GM19463 (cell line): Measurements from ENCODE around the gene DNM2.
"Not testable (repeated sequence)": the region's sequence is repeated elsewhere in the genome, so short reads cannot be mapped to it uniquely, and the experiment has no call there.

ENCODE experiments used
- ATAC-seq: cut with Tn5 transposase; IDR thresholded peaks from one replicate; pipeline ENCODE4 v1.9.1; 2021; ENCODE audit warnings: mild to moderate bottlenecking, moderate library complexity; ENCODE audit not compliant: unreplicated experiment

DNM2 gene

DNA sequence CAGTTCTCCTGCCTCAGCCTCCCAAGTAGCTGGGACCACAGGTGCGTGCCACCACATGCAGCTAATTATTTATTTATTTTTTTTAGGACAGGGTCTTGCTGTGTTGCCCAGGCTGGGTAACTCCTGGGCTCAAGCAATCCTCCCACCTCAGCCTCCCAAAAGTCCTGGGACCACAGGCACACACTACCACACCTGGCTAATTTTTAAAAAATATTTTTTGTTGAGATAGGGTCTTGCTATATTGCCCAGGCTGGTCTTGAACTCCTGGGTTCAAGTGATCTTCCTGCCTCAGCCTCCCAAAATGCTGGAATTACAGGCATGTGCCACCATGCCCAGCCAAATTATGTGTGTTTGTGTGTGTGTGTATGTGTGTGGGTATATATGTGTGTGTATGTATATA is 139.0 kb downstream of the DNM2 start:
- not testable (repeated sequence) for ATAC-seq

DNA sequence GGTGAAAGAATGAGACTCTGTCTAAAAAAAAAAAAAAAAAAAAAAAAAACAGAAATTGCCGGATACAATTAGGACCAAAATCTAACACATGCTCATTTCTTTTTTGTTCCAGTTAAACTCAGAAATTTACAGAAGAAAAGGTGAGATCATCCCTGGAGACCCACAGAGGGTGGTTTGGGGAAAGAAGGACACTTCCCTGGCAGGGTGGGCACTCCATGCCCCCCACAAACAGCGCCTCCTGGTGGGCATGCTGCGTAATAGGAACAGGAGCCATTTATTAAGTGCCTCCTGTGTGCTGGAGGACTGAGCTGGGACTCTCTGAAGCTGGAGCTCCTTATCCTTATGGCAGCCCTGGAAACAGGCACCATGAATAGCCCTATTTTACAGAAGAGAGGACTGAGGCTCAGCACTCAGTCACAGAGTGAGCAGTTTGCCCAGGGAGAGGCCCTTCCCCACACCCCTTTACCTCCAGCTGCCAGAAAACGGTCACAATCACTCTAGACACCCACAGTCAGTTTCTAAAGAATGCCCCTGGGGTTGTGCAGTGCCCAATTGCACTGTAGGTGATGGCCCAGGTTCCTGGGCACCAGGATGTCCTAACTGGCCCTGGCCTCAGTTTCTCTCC is 140.4 kb downstream of the DNM2 start:
- no peak for ATAC-seq

DNA sequence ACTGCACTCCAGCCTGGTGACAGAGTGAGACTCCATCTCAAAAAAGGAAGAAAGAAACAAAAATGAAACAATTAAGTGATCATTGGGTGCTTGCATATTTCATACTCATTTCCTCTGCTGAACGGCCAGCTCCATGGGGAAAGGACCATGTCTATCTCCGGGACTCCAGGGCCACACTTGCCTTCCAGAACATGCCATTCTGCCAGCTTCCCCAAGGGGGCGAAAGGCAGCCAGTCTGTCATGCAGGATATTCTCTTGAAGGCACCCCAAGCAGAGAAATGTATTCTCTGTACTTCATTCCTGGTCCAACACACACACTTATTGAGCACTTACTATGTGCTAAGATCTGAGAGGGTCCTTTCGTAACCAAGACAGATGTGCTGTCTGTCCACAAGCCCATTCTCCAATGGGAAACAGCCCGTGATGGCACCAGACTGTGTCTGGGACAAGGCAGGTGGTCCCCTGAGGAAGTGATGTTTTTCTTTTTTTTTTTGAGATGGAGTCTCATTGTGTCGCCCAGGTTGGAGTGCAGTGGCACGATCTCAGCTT is 143.3 kb downstream of the DNM2 start:
- ATAC-seq = no peak

DNA sequence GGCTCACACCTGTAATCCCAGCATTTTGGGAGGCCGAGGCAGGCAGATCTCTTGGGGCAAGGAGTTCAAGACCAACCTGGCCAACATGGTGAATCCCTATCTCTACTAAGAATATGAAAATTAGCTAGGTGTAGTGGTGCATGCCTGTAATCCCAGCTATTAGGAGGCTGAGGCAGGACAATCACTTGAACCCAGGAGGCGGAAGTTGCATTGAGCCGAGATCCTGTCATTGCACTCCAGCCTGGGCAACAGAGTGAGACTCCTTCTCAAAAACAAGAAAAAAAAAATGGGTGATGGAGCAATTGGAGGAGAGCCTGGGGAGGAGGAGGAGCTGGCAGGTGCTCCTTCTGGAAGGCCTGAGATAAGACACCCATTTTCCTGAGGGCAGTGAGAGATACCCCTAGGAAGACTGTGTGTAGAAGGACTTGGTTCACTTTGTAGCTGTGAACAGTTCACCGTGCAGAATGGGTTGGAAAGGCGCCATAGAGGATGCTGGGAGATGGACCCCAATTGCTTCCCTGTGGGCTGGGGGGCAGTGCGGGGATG is 144.8 kb downstream of the DNM2 start:
- no peak for ATAC-seq

DNA sequence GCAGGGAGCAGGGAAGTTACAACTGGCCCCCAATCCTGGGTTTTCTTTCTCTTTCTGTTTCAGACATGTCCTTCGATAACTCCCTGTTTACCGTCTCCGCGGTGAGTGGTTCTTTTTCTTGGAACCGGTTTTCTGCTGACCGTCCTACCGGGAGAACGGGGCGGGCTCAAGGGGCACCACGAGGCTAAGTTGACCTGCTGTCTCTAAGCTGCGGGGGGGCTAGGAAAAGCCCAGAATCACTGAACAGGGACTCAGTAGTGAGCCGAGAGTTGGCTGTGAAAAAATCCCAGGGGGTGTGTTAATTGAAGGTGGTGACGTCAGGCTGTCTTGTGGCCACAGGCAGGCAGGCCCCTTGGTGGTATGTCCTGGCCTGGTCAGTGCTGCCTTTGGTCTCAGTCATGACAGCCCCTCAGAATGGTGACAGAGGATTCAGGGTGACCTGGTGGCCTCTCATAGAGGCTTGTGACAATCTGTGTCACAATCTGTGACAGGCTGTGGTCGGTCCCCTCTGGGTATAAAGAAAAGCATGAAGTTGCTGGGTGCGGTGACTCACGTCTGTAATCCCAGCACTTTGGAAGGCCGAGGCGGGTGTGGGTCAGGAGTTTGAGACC is 145.3 kb downstream of the DNM2 start:
- no peak for ATAC-seq

DNA sequence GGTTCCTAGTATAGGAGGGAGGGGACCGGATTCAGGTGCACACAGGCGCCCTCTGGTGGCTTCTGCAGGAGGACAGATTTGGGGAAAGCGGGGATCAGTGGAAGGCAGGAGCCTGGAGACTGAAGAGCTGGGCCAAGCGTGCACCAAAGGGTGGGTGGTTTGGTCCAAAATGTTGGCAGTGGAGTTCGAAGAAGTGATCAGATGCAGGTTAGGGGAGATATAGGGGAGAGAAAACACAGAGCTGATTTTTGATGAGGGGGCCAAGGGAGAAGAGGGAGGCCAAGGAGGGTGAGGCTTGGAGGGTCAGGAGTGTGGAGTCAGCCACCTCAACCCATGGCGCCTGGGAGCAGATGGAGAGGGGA is 146.6 kb downstream of the DNM2 start:
- ATAC-seq = no peak

DNA sequence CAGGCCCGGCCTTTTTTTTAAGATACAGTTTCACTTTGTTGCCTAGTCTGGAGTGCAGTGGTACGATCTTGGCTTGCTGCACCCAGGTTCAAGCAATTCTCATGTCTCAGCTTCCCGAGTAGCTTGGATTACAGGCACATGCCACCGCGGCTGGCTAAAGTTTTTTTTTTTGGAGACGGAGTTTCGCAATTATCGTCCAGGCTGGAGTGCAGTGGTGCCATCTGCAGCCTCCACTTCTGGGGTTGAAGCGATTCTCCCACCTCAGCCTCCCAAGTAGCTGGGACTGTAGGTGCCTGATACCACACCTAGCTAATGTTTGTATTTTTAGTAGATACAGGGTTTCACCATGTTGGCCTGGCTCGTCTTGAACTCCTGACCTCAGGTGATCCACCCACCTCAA is 148.6 kb downstream of the DNM2 start:
- ATAC-seq = no peak

DNA sequence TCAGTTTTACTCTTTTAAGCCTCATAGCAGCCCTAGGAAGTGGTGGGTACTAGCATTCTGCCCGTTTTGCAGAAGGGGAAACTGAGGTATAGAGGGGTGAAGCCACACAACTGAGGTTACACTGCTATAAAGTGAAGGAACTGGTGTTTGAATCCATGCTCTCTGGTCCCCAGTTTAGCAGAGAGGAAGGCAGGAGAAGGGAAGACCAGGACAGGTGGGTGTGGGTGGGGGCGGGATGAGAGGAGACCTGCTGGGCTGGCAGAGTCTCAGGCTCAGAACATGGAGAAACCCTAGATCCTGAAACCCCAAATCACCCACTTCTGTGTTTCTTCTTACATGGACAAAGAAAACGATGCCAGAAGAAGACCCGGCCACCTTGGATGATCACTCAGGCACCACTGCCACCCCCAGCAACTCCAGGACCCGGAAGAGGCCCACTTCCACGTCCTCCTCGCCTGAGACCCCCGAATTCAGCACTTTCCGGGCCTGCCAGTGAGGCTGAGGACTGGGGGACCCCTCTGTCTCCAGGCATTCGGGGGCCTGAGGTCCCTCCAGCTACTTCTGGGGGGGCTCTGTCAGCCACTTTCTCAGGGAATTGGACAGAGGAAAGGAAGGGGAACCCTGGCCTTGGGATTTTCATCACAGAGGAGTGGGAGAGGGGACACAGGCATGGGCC is 151.1 kb downstream of the DNM2 start:
- no peak for ATAC-seq

DNA sequence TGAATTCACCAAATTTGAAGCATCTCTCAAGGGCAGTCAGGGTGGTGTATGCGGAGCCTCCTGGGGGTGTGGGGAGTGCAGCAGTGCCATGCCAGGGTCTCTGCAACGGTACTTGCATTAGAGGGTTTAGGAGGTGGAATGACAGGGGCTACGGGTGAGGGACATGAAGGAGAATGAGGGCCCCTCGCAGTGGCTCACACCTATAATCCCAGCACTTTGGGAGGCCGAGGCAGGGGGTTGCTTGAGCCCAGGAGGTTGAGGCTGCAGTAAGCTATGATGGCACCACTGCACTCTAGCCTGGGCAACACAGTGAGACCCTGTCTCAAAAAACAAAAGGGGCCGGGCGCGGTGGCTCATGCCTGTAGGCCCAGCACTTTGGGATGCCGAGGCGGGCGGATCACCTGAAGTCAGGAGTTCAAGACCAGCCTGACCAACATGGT is 152.0 kb downstream of the DNM2 start:
- not testable (repeated sequence) for ATAC-seq

DNA sequence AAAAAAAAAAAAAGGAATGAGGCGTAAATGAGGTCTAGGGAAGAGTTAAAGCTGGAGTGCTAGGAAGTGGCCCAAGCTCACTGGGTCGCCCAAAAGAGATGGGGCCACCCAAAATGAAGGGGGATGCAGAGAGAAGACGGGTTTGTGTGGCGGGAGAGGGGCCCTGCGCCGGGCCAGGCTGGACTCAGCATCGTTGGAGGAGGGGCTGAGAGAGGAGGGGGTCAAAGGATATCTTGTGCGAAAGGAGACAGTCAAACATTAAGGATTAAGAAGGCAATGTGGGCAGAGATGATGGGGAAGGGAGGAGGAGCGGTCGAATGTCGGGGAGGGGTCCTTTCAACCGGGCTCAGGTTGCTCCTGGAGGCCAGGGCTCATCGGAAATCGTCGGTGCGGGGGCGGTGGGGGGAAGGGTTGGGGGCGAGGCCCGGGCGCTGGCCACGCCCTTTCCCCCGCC is 152.6 kb downstream of the DNM2 start:
- ATAC-seq = no peak

DNA sequence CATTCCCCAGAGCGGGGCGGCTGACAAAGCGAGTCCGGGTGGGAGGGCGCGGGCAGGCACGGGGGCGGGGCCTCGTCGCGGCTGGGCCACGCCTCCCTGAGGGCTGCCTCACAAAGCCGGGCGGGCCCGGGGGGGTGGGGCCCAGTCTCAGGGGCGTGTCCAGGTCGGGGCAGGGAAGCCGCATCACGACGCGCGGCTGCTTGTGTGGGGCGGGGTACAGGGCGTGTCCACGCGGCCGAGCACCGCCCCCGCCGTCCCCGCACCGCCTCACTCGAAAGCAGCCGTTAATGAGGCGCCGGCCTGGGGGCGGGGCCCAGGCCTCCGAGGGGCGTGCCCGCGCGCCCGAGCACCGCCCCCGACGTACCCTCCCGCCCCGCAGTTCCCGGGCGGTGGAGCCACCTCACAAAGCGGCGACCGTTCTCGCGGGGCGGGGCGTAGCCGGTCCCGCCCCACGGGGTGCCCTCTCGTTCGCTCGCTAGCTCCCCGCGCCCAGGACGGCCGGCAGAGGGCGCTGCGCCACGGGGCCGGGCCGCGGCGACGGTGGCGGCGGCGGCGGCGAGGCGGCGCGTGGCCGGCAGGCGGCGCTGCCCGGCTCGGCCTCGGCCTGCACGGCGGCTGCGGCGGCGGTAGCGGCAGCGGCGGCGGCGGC is 153.2 kb downstream of the DNM2 start, which contains the start of gene CARM1:
CARM1 (plus strand) TSS at position 599 of the 649 bp plus-strand sequence. CDS start 150 bp downstream, outside the sequence.
- peak; percentile 78 for ATAC-seq

DNA sequence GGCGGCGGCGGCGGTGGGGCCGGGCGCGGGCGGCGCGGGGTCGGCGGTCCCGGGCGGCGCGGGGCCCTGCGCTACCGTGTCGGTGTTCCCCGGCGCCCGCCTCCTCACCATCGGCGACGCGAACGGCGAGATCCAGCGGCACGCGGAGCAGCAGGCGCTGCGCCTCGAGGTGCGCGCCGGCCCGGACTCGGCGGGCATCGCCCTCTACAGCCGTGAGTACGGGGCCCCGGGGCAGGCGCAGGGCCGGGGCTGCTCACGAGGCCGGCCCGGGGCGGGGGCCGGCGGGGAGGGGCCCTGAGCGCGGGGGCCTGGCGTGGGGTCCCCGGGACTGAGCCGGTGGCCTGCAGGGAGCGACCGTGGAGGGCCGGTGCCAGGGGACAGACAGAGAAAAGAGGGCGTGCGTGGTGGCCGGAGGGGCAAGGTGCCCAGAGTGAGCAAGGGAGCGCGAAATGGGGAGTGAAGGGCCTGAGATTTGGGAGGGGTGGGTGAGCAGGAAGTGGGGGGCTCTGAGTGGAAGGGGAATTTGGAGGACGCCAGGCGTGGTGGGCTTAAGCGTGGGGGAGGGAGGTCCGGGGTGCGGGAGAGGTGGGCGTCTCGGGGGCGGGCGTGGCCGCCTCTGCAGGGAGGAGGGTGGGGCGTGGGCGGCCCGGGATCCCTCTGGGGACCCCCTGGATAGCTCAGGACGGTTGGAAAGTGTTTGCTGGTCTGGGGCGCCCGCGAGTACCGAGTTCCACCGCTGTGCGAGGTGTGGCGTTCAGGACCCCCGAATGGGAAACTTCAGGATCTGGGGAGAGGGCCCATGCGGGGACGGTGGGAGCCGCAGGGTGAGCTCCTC is 154.0 kb downstream of the DNM2 start:
- ATAC-seq = no peak

DNA sequence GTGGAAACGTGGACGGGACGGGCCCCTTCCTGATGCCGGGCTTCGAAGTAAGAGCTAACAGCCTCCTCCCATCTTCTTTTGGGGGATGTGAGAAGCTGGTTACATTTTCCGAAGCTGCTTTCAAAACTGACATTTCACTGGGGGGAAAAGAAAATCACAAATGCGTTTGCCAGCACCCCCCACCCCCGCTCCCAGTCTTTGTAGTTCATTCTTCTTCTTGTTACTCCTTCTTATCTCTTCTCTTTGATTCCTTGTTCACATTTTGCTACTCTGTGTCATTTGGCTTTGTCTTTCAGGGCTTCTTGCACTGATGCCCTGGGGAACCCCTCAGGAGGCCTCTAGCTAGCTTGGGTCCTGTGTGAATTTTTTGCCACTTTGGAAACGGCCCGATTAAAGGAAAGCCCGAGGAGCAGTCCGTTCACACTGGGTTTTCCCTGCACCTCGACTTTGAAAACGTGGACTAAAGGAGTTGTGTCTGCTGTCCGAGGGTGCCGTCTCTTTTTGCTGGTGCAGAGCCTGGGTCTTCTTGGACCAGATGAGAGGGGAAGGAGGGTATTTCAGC is 154.7 kb downstream of the DNM2 start:
- no peak for ATAC-seq

DNA sequence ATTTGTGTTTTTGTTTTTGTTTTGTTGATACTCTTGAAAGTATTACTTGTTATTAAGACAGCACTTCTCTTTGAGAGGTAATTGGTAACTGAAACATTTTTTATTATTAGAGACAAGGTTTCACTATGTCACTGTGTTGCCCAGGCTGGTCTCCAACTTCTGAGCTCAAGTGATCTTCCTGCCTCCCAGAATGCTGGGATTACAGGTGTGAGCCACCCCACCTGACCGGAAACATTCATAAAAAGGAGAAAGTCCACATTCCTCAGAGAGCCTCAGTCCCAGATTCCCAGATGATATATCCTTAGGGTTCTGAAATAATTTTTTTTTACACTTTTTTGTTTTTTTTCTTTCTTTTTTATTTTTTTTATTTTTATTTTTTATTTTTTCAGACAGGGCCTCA is 156.1 kb downstream of the DNM2 start:
- ATAC-seq = no peak

DNA sequence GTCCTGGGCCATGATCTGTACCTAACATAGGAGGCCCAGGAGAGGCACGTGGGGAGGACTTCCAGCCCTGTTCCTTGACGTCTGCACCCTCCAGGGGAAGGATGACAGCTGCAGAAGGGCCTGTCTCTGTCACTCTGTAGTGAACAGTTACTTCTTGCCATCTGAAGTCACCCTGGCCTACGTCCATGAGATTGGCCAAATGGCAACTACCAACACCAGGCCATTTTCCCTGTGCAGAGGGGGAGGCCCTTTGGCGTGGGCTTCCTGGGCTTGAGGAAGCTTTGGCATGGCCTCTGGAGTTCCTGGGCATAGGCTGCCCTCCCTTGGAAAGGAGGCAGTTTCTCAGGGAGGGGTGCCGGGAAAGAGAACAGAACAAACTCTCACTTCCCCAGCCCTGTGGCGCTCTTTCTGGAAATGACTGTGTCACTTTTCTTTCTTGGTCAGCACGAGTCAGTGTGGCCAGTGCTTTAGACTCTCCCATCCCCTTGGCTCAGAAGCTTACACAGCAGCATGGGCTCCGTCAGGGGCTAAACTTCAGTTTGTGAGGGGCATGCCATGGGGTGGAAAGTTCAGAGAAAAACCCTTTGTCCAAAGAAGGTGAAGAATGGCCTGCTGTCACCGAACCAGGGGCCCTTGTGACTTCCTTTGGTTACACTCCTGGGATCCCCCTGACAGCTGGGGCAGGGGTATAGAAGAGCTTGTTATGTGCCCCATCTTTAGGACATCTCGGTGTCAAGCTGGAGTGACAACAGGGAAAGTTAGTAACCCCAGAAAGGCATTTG is 158.8 kb downstream of the DNM2 start:
- peak; percentile 65 for ATAC-seq

DNA sequence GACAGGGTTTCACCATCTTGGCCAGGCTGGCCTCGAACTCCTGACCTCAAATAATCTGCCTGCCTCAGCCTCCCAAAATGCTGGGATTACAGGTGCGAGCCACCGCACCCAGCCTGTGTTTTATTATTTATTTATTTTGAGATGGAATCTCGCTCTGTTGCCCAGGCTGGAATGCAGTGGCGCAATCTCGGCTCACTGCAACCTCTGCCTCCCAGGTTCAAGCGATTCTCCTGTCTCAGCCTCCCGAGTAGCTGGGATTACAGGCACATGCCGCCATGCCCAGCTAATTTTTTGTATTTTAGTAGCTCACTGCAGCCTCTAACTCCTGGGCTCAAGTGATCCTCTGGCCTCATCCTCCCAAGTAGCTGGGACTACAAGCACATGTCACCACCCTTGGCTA is 159.7 kb downstream of the DNM2 start:
- ATAC-seq = not testable (repeated sequence)

DNA sequence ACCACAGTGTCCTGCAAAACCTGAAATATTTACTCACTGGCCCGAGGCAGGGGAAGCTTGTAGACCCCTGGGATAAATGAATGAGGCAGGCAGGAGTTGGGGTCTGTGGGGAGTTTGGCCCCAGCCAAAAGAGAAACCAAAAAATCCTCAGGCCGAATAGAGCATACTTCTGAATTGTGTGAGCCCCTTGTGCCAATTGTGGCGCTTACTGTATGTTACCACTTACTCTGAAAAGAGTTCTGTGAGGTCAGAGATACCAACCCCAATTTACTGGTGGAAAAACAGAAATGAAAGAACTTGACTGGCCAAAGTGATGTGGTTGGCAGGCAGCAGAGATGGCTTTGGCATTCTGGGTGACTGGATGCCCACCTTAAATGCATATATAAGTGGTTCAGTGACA is 160.4 kb downstream of the DNM2 start:
- no peak for ATAC-seq
